DOHH2 (cell line): Measurements from ENCODE around the gene CPEB1.

Experiments used
- CTCF ChIP-seq: fragments of 200-600 bp; sonication (generic); IDR thresholded peaks from one replicate; pipeline ENCODE4 v1.5.1; 2014; ENCODE audit warnings: antibody characterized with exemption, mild to moderate bottlenecking, low read depth, low read length; ENCODE audit not compliant: poor library complexity, severe bottlenecking
- EZH2phosphoT487 ChIP-seq: fragments of 200-600 bp; sonication (generic); IDR thresholded peaks from 2 replicates; pipeline ENCODE4 v1.6.1; 2017; ENCODE audit warnings: borderline replicate concordance, mild to moderate bottlenecking, antibody characterized with exemption, low read length, moderate library complexity, mixed read lengths

- TF ChIP-seq CTCF (no peak), EZH2phosphoT487 (no peak)
Observed at GRCh38 chr15:82664021-82664420, 16.9 kb upstream of the CPEB1 start.
